ENCODE results near the gene ZNF333.

ZNF333 gene

DNA sequence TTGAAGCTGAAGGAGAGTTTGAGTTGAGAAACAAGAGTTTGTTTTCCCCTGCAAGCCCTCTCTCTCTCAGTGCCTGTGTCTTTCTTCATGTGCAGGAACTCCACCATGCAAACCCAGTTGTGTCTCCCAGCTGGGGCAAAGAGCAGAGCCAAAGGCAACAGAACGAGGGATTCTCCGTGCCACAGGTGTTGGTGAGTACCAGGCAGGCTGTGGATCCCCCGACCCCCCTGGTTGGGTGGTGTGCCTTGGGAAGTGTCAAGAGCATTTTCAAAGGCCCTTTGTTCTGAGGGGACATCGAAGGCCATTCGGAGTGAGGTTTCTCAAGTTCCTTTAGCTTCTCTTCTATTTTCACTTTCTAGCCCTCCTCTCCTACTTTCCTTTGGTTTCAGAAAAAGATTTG is 5.6 kb downstream of the ZNF333 start:
- in situ Hi-C loops (cut with MboI; ENCODE audit: low sequenced_read_pairs), result no loop called here

DNA sequence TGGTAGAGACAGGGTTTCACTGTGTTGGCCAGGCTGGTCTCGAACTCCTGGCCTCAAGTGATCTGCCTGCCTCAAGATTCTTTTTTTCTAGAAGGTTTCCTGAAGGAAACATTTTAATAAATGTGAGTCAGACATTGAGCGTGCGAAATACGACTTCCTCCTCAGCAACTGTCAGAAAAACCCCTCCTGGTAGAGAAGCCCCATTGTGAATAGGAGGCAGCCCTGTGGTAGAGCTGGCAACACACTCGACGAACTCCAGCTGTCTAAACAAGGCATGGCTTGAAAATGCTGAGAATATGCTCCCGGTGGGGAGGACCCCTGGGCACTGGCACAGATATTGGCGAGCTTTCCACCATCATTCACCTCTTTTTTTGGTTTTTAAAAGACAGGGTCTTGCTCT is 9.8 kb downstream of the ZNF333 start:
- in situ Hi-C loops (cut with MboI; ENCODE audit: low sequenced_read_pairs), result no loop called here

DNA sequence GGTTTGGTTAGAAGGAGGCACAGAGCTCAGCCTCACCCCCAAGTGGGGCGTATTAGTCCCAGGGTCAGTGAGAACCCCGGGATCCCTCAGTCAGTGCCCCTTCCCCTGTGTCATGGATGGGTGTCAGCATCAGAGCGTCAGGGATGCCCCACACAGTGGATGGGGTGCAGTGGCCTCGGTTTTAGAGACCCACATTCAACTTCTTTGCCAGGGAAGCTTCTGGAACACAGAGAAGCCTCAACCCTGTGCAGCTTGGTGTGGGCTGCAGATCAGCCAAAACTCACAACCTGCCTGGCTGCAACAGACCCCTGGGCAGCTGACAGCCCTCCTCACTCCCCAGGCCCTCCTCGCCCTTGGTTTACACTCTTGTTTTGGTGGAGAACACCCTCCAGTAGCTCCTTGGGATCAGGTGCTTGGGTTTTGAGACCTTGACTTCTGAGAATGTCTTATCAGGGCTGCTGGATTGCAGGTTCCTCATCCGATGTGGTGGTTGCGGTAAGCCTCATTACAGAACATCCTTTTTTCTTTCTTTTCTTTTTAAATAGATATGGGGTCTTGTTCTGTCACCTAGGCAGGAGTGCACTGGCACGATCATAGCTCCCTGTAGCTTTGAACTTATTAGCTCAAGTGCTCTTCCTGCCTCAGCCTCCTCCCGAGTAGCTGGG is 11.0 kb downstream of the ZNF333 start:
- in situ Hi-C loops (cut with MboI; ENCODE audit: low sequenced_read_pairs), result no loop called here

DNA sequence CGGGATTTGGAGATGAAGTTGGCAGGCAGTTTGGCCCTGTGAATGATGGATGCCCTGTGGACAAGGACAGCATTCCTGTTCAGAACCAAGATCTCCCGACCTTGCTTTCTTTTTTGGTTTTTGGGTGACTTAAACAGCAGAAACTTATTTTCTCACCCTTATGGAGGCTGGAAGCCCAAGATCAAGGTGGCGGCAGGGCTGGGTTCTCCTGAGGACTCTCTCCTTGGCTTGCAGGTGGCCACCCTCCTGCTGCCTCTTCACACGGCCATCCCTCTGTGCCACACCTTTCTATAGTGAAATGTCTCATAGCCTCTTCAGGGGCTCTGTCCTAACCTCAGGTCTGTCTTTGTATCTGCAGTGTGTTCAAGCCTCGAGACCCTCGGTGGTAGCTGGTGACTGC is 14.0 kb downstream of the ZNF333 start:
- in situ Hi-C loops (cut with MboI; ENCODE audit: low sequenced_read_pairs), result no loop called here

DNA sequence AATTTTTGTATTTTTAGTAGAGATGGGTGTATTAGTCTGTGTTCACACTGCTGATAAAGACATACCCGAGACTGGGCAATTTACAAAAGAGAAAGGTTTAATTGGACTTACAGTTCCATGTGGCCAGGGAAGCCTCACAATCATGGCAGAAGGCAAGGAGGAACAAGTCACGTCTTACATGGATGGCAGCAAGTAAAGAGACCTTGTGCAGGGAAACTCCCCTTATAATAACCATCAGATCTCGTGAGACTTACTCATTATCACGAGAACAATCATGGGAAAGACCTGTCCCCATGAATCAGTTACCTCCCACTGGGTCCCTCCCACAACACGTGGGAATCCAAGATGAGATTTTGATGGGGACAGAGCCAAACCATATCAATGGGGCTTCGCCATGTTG is 14.6 kb downstream of the ZNF333 start:
- in situ Hi-C loops (cut with MboI; ENCODE audit: low sequenced_read_pairs), result no loop called here

DNA sequence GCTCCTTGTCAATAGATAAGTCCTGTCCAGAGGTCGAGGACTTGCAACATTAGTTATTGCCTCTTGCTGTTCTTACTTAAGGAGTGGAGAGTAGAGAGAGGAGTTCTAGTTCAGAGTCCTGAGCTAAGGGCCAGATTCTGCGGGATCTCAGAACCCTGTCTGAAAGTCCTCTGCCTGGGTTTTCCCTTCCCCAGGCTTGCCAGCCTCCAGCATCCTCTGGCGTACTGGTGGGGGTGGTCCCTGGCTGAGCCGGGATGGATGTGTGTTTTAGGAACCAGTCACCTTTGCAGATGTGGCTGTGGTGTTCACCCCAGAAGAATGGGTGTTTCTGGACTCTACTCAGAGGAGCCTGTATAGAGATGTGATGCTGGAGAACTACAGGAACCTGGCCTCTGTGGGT is 26.0 kb downstream of the ZNF333 start:
- in situ Hi-C loops (cut with MboI; ENCODE audit: low sequenced_read_pairs), result no loop called here

DNA sequence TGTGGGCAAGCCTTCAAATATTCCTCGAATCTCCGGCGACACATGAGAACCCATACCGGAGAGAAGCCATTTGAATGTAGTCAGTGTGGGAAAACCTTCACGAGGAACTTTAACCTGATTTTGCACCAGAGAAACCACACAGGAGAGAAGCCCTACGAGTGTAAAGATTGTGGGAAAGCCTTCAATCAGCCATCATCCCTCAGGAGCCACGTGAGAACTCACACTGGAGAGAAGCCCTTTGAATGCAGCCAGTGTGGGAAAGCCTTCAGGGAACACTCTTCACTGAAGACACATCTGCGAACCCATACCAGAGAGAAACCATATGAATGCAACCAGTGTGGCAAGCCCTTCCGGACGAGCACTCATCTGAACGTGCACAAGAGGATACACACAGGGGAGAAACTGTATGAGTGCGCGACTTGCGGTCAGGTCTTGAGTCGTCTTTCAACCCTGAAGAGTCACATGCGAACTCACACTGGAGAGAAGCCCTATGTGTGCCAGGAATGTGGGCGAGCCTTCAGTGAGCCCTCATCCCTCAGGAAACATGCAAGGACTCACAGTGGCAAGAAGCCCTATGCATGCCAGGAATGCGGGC is 28.8 kb downstream of the ZNF333 start:
- in situ Hi-C loops (cut with MboI; ENCODE audit: low sequenced_read_pairs), result no loop called here

DNA sequence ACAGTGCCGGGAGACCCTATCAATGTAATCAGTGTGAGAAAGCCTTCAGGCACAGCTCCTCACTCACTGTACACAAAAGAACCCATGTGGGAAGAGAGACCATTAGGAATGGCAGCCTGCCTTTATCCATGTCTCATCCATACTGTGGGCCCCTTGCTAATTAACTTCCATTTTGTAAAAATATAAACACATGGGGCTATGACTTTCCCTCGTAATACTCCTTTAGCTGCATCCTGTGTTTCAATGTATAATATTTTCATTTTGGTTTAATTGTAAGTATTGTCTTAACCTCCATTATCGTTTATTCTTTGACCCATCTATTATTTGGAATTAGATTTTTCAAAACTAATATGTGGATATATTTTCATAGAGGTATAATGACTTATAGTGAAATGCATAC is 29.3 kb downstream of the ZNF333 start:
- in situ Hi-C loops (cut with MboI; ENCODE audit: low sequenced_read_pairs), result no loop called here

DNA sequence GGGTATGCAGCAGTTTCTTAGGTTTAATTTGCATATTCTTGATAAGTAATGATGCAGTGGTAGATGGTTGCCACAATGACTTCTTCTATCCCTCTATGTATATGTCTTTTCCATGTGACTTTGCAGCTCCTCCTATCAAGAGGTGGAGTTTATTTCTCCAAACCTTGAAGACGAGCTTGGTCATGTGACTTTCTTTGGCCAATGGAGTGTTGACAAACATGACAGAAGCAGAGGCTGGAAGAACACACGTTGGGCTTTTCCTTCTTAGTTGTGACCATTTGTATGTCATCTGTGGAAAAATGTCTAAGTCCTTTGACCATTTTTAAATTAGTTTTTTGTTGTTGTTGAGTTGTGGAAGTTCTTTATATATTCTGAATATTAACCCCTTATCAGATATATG is 32.3 kb downstream of the ZNF333 start:
- in situ Hi-C loops (cut with MboI; ENCODE audit: low sequenced_read_pairs), result no loop called here

DNA sequence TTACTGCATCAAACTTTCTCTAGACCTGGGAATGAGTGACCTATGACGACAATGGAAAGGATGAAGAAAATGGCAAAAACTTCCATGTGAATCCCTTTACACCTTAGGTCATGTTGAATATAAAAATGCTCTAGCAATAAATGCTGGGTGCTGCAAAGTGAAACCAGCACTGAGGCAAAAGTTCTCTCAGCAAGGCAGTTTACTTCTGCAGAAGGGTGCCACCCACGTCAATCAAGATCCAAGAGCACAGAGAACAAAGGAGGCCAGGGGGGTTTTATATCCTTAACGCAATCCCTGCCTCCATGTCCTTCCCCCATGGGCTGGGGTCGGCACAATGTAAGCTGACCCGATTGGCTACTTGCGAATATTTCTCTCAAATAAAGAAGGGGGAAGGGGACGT is 38.7 kb downstream of the ZNF333 start:
- in situ Hi-C loops (cut with MboI; ENCODE audit: low sequenced_read_pairs), result no loop called here

DNA sequence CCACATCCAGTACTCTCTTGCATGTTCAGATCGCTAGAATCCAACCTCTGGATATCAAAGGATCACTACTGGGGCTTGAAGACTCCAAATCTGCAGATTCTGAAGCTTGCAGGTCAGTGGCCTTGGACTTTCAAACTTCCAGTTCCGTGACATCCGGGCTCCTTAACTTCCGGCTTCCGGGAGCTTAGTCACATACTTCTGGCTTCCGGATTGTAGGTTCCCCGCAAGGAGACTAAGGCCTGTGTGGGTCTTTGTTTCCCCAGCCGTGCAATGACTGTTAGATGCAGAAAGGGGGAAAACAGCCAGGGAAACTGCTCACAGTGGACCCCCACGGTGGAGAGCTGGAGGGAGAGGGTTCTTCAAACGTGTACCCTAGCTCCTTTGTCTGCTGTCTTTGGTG is 41.4 kb downstream of the ZNF333 start:
- in situ Hi-C loops (cut with MboI; ENCODE audit: low sequenced_read_pairs), result no loop called here

DNA sequence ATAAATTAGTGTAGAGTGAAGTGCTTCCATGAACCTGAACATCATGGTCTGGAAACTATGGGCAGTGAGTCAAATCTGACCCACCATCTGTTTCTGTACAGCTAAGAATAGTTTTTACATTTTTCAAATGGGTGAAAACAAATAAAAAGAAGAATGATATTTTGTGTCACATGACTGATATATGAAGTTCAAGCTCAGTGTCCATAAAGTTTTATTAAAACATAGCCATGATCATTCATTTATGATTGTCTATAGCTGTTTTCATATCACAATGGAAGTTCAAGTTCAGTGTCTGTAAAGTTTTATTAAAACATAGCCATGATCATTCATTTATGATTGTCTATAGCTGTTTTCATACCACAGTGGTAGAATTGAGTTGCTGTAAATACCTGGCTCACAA is 42.7 kb downstream of the ZNF333 start:
- in situ Hi-C loops (cut with MboI; ENCODE audit: low sequenced_read_pairs), result no loop called here

DNA sequence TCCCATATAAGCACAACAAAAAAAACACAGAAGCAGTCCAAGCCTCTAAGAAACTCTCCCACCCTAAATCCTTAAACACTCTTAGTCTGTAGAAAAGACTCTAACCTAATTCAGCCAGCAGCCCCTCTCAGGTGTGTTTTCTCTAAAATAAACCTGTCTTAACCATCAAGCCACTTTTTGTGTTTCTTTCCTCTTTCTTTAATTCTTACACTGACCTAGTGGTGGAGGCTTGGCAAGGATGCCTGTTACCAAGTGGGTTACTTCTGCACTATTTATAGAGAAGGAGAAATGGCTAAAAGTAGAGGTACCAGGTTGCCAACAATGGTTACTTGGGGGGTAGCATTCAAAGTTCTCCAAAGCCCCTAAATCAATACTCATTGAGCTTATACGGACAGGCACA is 43.7 kb downstream of the ZNF333 start:
- in situ Hi-C loops (cut with MboI; ENCODE audit: low sequenced_read_pairs), result no loop called here

DNA sequence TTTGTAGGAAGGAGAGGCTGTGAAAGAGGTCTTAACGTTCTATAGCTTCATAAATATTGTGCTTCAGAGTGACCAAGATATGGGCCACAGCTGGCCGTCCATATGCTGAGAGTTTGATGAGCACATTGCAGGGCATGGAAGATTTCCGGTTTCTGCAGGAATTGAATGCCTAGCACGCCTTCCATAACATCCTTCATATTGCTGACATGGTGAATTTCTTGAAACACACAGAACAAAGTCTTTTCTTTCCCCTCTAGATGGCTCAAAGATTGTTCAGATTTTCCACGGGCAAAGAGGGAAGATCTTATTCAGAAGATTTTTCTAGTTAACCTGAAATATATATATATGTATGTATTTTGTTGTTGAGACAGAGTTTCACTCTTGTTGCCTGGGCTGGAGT is 46.1 kb downstream of the ZNF333 start:
- in situ Hi-C loops (cut with MboI; ENCODE audit: low sequenced_read_pairs), result no loop called here

DNA sequence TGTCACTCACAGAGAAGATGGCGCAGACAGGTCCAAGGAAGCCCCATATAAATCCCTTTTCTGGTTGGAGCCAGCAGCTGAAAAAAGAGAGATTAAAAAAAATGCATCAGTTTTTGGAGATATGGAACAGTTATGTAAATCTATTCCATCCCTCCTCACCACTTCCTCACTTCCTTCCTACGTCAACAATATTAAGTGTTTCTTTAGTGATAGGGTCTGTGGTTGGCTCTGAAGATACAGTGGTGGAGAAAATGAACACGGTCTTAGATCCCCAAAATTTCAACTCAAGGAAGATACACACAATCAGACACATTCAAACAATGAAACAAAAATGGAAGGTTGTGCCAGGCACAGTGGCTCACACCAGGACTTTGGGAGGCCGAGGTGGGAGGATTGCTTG is 57.0 kb downstream of the ZNF333 start:
- in situ Hi-C loops (cut with MboI; ENCODE audit: low sequenced_read_pairs), result no loop called here

DNA sequence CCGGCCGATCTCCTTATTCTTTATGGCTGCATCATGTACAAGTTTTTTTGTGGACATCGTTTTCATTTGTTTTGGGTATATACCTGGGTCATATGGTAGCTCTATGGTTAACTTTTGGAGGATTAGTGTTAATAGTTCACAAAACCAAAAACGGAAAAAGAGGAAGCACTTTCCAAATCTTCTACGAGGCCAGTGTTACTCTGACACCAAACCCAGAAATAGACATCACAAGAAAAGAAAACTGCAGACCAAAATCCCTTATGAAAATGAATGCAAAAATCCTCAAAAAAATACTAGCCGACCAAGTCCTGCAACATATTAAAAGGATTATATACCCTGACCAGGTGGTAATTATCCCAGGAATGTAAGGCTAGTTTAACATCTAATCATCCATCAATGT is 58.8 kb downstream of the ZNF333 start:
- in situ Hi-C loops (cut with MboI; ENCODE audit: low sequenced_read_pairs), result no loop called here

DNA sequence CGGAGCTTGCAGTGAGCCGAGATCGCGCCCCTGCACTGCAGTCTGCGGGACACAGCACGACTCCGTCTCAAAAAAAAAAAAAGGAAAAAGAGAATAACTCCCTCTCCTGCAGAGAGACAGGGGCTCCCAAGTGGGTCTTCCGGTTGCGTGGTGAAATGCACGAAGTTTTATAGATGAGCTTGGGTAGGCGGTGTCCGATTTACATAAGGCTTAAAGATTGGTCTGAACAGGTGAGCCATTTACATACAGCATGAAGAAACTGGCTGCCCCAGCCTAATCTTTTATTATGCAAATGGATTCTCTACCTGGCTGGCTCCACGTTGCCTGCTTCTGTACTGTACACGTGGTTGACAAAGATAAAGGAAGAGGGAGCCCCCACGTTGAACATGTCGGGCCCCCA is 69.0 kb downstream of the ZNF333 start:
- in situ Hi-C loops (cut with MboI; ENCODE audit: low sequenced_read_pairs), result no loop called here

DNA sequence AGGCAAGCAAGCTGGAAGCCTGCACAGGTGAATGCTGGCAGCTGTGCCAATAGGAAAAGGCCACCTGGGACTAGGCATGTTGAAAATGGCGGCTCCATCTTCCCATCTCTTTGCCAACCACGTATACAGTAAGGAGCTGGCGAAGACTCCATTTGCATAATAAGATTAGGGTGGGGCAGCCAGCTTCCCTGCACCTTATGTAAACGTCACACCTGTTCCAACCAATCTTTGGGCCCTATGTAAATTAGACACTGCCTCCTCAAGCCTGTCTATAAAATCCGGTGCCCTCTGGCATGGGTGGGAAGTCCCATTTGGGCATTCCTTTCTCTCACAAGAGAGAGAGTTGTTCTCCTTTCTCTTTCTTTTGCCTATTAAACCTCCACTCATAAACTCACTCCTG is 71.8 kb downstream of the ZNF333 start:
- in situ Hi-C loops (cut with MboI; ENCODE audit: low sequenced_read_pairs), result no loop called here

DNA sequence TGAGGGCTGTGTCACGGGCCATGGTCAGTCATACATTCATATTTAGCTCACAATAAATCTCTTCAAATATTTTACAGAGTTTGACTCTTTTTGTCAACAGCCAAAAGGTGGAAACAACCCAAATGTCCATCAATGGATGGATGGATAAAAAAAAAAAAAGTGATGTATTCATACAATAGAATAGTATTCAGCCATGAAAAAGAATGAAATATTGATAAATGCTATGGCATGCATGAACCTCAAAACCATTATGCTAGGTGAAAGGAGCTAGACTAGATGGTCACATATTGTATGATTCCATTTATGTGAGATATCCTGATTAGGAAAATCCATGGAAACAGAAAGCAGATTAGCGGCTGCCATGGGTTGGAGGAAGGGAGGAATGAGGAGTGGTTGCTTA is 72.3 kb downstream of the ZNF333 start:
- in situ Hi-C loops (cut with MboI; ENCODE audit: low sequenced_read_pairs), result no loop called here

DNA sequence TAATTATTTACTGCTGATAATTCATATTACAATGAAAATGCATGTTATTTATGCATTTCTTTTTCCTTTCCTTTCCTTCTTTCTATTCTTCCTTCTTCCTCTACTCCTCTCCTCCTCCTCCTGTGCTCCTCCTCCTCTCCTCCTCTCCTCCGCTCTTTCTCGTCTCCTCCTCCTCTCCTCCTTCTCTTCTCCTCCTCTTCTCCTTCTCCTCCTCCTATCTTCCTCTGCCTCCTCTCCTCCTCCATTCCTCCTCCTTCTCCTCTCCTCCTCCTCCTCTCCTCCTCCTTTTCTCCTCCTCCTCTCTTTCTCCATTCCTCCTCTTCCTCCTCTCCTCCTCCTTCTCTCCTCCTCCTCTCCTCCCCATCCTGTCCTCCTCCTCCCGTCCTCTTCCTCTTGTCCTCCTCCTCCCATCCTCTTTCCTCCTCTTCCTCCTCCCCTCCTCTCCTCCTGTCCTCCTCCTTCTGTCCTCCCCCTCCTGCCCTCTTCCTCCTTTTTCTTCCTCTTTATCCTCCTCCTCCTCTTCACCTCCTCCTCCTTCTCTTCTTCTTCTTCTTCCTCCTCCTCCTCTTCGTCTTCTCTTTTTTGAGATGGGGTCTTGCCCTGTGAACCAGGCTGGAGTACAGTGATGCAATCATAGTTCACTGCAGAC is 73.8 kb downstream of the ZNF333 start:
- in situ Hi-C loops (cut with MboI; ENCODE audit: low sequenced_read_pairs), result no loop called here

DNA sequence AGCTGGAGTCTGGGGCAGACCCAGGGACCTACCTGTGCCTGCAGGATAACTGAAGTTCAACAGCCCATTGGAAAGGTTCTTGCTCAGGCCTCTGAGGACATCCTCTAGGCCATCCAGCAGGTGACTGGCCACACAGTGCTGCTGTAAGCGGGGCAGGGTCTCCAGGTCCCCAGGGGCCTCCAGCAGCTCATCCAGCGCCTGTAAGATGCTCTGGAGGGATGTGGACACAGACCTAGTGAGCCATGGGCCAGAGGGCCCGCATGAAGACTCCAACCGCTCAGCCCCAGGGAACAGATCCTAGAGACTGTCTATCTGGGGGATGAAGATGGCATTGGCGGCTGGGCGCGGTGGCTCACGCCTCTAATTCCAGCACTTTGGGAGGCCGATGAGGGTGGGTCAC is 74.6 kb downstream of the ZNF333 start:
- in situ Hi-C loops (cut with MboI; ENCODE audit: low sequenced_read_pairs), result no loop called here

DNA sequence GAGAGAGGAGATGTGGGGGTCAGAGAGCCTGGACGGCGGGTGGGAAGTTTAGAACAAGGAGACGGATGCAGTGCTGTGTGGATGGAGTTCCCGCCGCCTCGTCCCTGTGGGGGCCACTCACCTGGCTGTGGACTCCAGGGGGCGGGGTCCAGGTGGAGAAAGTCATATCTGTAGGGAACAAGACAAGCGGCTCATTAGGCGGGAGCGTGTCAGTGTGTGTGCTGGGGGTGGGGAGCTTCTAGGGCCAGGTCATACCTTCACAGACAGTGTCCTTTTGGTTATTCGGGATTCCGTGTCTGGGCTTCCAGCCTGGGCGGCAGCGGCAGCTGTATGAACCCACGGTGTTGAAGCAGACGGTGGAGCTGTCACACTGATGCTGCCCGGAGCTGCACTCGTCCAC is 75.6 kb downstream of the ZNF333 start:
- in situ Hi-C loops (cut with MboI; ENCODE audit: low sequenced_read_pairs), result loop anchor here (5.0 kb wide), 1 partner anchor 368 kb away; no protein-coding TSS in a partner anchor

DNA sequence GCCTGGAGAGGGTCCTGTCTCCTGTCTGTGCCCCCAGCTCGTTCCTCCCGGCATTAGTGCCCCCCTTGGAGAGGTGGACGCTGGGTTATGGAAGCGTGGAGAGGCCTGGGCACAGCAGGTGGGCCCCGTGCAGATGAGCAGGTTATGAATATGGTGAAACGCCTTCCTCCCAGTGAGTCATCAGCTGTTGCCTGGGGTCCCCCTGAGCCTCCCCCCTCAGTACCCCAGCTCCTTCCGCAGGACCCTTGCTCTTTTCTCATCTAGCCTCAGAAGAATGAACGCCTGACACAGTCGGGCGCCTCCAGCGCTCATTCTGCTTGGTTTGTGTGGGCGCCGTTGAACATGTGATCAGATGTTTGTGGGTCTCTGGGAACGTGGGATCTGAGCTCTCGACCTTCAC is 76.0 kb downstream of the ZNF333 start:
- in situ Hi-C loops (cut with MboI; ENCODE audit: low sequenced_read_pairs), result loop anchor here (5.0 kb wide), 1 partner anchor 369 kb away; no protein-coding TSS in a partner anchor

All from HL-60/S4 treated with phorbol 12-myristate 13-acetate at 8.2 ng/mL for 4 days and 3 days (cell line).